HPDE6-E6E7 (cell line): ENCODE results near the gene SETBP1.

Experiments
- DNase-seq: peaks from one replicate; pipeline ENCODE4 v3.0.0; 2011; ENCODE audit warnings: missing footprints; ENCODE audit errors: extremely low spot score

The SETBP1 gene

DNA sequence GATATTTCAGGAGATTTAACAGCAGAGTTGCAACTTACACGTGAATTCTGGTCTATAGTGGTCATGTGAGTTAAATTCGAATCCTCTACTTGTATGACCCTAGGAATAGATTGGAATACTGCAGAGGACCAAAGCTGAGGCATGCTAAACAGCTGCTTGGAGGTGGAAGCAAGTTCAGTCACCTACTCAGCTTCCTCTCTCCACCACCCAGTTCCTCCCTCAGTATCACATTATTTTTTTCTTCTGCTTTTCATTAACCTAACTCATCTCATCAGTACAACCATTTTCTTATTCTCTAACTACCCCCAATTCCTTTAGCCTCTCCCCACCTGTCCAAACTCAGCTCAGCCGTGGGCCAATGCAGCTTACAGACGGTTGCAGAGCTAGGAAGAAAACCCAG is 385.5 kb downstream of the SETBP1 start:
- DNase-seq = no peak

GRCh38 chr18:45066886-45067285 is 386.2 kb downstream of the SETBP1 start:
- no peak for DNase-seq

DNA sequence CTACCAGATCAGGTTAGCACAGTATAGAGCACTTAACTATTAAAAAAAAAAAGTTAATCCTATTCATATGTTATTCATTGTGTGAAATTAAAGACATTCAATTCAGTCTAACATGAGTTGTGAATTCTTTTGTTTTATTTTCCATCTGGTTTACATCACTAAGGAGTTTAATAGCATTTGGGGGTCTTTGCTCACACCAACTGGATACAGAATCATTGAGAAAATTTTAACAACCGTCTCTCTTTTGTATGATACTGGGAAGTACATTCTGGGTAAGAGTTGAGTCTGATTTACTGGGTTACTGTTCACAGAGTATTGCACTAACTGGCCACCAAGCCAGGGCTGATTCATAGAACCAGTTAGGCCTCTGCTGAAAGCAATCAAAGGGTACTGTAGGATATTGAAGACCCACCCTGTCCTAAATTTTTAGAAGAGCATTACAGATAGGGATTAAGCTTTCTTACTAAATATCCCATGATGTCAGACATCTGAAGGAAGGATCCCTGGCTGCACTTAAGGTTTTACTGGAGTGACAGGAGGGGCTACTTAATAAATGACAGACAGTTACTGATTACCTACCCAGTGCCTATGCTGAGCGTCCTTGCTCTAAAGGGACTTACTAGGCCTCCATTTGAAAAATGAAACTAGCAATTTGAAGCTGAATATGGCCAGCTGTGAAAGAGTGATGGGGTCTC is 387.9 kb downstream of the SETBP1 start:
- no peak for DNase-seq

DNA sequence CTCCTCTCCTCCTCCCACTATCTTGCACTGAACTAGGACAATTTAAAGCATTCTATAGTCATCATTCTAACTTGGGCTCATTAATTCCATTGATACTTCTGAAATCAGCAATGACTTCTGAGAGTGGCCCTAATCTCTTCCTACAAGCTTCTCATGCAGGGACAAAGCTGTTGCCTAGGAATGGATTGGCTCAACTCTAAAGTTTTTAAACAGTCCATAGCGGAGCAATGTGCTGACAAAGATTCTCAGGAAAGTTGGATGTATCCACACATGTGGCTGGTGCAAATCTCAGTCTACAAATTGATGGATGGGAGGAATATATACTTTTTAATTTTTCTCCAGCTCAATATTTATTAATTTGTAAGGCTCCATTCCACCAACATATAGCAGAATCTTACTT is 388.9 kb downstream of the SETBP1 start:
- no peak for DNase-seq

- no peak for DNase-seq
Measured at GRCh38 chr18:45071956-45072355, 391.3 kb downstream of the SETBP1 start.

- no peak for DNase-seq
Measured at GRCh38 chr18:45073556-45073955, 392.9 kb downstream of the SETBP1 start.

DNA sequence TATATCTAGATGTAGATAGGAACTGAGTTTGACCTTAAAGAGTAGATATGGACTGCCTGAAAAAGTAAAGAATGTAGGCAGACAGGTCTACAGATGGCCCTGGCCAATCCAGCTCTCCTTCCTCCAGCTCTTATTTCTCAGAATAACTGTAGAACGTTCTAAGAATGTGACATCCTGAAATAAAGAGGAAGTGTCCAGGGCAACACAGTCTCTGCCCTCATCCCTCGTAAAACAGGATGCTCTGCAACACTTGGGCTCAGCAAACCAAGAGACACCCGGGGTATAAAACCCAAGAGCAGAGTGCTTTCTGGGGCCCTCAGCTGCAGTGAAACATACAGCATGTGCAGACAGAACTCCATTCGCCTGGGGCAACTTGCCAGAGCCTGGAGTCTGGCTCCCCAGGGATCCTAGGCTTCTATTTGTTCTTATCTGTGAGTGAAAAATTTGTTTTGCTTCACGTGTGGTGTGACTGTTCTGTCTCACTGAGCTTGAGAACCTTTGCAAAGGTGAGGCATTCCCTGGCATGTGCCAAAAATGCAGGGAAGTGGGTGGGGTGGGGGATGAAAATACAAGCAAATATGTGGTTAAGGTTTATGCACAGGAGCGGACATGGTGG is 401.0 kb downstream of the SETBP1 start:
- no peak for DNase-seq

DNA sequence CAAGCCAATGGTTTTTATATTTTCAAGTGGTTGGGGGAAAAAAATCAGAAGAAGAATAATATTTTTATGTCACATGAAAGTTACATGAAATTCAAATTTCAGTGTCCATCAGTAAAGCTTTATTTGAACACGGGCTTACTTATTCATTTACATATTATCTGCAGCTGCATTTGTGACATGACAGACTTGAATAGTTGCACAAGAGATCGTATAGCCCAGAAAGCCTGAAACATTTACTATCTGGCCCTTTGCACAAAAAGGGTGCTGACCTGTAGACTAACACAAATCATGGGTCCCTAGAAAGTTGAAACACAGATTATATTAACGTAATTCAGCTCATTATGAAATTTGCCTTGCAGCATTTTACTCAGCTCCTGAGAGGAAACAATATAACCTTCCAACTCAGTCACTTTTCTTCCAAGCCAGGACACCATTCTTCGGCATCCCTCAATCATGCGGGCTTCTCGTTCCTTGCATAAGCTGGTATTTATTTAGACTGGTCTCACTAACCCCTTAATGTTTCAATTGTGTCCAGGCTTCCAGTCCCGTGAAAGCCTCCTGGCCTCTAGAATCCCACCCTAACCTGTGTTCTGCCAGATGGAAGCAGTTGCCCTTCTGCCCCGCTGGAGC is 402.7 kb downstream of the SETBP1 start:
- DNase-seq = no peak

DNA sequence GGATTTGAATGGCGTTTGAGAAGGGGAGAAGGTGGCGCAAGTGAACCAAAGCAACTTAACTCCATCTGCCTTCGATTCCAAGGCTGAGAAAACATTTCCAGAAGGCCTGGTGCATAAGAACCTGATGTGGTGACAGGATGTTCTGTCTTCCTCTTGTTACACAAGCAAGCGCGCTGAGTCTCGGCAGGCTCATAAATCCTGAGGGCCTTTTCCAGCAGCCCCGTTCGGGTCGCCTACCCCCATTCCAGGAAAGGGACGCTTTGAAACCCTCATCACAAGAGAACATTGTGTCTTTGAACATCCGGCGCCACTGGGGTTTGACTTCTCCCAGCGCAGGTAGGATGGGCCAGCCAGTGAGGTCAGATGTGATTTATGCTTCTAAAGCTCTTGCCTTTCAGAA is 403.5 kb downstream of the SETBP1 start:
- DNase-seq = no peak

- DNase-seq = no peak
Measured at GRCh38 chr18:45085916-45086624, 405.4 kb downstream of the SETBP1 start.

DNA sequence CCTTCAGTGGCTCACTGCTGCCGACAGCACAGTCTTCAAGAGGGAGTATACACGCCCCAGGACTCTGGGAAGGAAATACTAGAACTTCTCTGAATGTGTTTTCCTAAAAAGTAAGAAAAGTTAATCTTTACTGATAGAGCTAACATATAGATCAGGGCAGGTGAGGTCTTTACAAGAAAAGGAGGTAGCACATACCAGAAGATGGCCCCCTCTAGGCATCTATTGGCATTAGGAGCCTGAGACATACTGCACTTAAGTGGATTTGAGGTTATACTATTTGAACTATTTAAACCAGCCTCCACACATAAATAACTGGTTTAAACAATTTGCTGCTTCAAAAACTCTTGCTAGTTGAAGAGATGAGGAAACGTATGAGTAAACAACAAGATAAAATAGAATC is 406.1 kb downstream of the SETBP1 start:
- no peak for DNase-seq

DNA sequence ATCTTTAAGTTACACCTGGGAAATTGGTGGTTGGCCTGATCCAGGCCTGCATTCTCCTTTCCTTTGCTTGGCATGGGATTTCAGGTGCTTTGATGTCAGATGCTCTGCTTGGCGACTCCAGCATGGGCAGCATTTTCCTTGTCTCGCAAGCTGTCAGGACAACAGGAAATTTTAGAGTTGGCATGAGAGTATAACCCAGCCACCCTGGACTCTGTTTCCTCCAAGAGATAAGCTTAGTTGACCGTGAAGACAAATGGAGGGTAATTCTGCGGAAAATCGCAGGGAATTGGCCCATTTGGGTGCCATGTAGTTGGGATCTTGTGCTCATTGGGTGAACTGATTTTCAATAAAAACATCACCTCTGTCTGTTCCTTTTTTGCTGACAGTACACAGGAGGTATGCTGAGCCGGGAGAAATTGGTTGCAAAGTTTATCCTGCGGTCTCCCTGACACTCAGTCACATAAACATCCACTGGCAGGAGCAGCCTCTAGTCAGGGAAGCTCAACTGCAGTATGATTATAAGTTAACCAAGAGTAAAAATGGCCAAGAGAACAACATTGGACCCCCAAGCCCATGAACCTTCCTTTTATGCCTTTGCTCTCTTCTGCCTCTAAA is 409.9 kb downstream of the SETBP1 start:
- DNase-seq = no peak

- DNase-seq = no peak
Measured at GRCh38 chr18:45100321-45101105, 419.8 kb downstream of the SETBP1 start.

DNA sequence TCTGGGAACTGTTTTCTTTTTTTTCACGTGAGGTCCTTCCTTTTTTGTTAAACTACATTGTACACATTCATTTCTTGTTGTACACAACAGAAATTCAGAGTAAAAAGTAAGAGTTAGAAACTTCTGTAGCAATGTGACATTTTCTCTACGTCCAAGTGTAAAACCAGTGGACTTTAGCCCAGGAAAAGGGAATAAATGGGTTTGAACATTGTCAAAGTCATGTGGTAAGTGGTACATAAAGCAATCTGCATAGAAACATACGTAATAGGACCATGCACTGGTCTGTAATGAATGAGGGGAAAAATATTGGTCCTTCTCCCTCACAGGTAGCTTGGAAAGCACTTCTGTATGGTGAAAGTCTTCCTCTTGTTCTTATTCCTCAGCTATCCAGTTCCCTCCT is 421.4 kb downstream of the SETBP1 start:
- DNase-seq = no peak

DNA sequence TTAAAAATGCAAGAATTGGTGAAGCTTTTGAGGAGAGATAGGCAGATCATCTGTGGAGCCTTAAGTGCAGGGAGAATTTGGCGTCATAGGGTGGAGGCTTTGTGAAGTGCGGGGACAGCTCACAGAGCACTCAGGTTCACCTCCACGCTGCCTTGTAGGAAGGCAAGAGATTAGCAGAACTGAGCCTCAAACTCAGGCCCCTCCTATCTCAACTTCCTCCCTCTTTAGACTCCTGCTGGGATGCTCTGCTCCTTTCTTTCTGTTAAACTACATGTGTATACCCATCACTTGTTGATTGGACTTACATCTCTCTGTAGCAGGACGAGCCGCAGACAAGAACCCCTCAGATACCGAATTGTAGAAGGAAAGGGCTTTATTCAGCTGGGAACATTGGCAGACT is 422.2 kb downstream of the SETBP1 start:
- DNase-seq = no peak

DNA sequence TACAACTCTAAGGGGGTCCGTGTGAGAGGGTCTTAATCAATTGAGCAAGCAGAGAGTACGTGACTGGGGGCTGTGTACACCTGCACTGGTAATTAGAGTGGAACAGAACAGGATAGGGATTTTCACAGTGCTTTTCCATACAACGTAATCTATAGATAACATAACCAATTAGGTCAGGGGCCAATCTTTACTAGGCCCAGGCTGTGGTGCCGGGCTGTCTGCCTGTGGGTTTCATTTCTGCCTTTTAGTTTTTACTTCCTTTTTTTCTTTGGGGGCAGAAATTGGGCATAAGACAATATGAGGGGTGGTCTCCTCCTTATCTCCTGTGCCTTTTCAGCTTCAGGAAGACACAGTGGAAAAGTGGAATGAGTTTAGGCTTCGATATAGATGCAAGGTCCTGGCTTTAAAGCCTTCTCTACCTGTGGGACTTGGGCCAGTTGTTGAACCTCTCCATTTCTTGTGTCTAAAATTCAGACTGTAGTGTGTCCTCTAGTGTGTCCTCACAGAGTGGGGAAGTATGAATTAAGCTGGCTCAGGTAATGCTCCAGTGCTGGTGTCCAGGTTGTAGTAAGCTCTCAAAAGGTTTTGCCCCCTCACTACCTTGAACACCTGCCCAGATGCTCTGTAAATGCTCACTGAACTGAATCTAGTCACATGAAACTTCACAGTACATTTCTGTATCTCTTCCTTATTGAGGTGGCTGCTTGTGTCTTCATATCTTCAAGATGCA is 422.8 kb downstream of the SETBP1 start:
- DNase-seq = no peak

DNA sequence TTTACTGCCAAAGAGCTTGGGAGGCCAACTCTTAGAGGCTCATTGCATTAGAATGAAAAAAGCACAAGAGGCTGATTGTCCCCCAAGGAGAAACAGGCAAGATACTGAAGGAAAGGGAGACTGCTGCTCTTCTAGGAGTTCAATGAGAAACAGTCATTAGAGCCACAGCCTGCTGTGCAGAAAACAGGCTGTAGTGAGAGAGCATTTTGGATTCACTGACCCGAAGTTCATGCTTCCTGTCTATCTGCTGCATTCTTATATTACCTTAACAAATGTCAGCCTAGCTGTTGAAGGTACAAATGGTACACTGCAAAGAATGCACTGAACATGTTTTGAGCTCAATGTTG is 423.3 kb downstream of the SETBP1 start:
- DNase-seq = no peak

DNA sequence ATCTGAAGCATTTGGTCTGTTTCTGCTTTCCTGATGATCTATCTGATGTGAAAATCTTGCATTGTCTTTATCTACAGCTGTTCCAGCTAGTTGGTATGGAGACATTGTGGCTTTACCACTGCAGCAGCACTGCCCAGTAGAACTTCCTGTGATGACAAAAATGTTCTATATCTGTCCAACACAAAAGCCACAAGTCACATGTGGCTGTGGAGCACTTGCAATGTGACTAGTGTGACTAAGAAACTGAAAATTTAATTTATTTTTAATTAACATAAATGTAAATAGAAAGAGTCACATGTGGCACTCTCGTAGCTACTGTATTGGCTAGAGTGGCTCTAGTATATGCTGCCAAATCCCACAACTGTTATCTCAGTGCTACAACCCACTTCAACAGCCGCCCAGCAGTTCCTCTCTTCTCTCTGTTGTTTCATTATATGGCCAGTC is 425.7 kb downstream of the SETBP1 start:
- DNase-seq = no peak

GRCh38 chr18:45107425-45107824 is 426.7 kb downstream of the SETBP1 start:
- DNase-seq = no peak

- DNase-seq = no peak
Measured at GRCh38 chr18:45108754-45109153, 428.1 kb downstream of the SETBP1 start.

DNA sequence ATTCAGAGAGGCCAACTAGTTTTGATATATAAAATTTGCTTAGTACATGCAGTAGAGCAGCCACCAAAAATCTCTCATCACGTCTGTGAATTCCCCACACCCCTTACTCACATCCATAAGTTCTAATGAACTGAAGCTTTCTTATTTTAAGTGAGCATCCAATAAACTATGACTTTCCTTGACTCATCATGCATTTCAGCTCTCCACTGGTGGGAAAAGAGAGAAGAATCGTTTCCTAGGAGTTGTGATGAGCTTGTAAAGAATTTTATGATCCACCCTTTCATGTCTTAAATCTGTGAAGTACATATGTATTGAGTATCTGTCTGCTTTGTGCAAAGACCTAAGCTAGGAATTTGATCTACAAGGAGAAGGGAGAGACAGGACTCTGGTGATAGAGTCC is 428.6 kb downstream of the SETBP1 start:
- DNase-seq = no peak
